ENCODE data around the gene GYG2. TPM values are rescaled to one million over a fixed set of nuclear protein-coding genes. Genes with fewer than 3 reads are reported as not detected.
"Not testable (repeated sequence)": the region's sequence is repeated elsewhere in the genome, so short reads cannot be mapped to it uniquely, and the experiment has no call there.

The GYG2 gene
- total RNA-seq = not detected
- polyA plus RNA-seq = not detected

DNA sequence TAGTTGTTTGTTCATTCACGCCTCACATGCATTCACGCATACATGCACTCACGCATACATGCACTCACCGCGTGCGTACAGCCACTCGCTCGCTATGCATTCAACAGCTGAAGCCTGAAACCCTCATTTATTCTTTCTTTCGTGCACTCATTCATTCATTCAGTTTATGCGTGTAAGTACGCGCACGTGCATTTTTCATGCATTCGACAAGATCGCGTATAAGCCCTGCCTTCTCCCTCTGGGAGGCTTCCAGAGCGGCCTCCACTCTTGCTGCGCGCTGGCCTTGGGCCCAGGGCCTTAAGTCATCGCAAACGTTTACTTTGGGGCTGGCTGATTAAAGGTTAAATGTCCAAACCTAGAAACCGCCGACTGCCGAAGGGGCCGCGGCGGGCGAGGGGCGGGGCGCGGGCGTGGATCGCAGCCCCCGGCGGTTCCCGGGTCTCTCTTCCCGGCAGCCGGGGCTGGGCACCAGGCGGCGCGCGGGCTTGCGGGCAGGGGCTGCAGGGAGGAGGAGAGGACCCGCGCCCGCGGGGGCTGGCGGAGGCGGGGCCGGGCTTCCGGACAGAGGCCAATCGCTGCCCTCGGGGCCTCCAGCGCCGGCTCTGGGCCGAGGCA is at the start of gene GYG2:
TSS of gene GYG2 (plus strand) at position 587 of the 615 bp plus-strand sequence. CDS start 1,259 bp downstream, outside the sequence.
- Mint-ChIP-seq H3K4me3 (no peak within 1 kb of the TSS), H3K36me3 (no peaks in the 10 kb centered on the region), H3K9me3 (no peaks in the 10 kb centered on the region), H3K27ac (no peak within 1 kb of the TSS), H3K27me3 (no peaks in the 10 kb centered on the region), H3K4me1 (no peaks in the 10 kb centered on the region)
- no peak within 1 kb of the TSS for H3K4me3 ChIP-seq (ENCODE audit: low read depth, low read length)
- no peaks in the 10 kb centered on the region for H3K9me3 ChIP-seq (ENCODE audit: control insufficient read depth in 2 of 2, low read length in 2 of 2)
- DNase-seq (no peak), ATAC-seq (ENCODE audit: low read depth in 2 of 2) (no peak)
- H3K27me3 ChIP-seq (ENCODE audit: control insufficient read depth, insufficient read depth, low read length) = peaks cover 13% of the 10 kb centered on the region
- no peak within 1 kb of the TSS for H3K27ac ChIP-seq (ENCODE audit: insufficient read depth, low read length, poor library complexity, severe bottlenecking)
- no peaks in the 10 kb centered on the region for H3K36me3 ChIP-seq (ENCODE audit: control insufficient read depth, insufficient read depth, low read length)
- H3K4me1 ChIP-seq (ENCODE audit: control insufficient read depth, insufficient read depth, low read length, poor library complexity, severe bottlenecking) = no peaks in the 10 kb centered on the region

DNA sequence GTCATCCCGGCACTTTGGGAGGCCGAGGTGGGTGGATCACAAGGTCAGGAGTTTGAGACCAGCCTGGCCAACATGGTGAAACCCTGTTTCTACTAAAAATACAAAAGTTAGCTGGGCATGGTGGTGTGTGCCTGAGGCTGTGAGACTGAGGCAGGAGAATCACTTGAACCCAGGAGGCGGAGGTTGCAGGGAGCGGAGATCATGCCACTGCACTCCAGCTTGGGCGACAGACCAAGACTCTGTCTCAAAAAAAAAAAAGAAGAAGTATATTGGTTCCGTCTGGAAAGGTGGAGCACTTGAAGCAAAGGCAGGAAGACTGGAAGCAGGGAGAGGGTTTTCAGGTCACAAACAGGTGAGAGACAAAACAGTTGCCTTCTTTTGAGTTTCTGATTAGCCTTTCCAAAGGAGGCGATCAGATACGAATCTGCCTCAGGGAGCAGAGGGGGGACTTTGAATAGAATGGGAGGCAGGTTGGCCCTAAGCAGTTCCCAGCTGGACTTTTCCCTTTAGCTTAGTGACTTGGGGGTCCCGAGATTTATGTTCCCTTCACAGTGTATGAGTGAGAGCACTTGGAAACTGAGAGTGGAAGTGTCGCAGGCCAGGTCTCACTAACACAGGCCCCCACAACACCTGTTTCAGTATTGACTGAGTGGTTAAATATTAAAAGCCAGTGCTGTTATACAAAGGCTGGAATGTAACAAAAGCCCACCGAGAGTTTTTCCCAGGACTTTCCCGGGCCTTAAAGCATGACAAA is 48.1 kb upstream of the GYG2 start:
- H3K9me3 Mint-ChIP-seq; H3K9me3 ChIP-seq (ENCODE audit: control insufficient read depth in 2 of 2, low read length in 2 of 2); H3K27me3 ChIP-seq (ENCODE audit: control insufficient read depth, insufficient read depth, low read length); H3K4me1 ChIP-seq (ENCODE audit: control insufficient read depth, insufficient read depth, low read length, poor library complexity, severe bottlenecking); ATAC-seq (ENCODE audit: low read depth in 2 of 2); H3K4me1 Mint-ChIP-seq; H3K27ac Mint-ChIP-seq; DNase-seq; H3K4me3 ChIP-seq (ENCODE audit: low read depth, low read length); H3K36me3 Mint-ChIP-seq; H3K27ac ChIP-seq (ENCODE audit: insufficient read depth, low read length, poor library complexity, severe bottlenecking); H3K36me3 ChIP-seq (ENCODE audit: control insufficient read depth, insufficient read depth, low read length): not testable (repeated sequence)
- H3K4me3 Mint-ChIP-seq = peak overlapping the region in 1 of 4 donors; percentile 24
- H3K27me3 Mint-ChIP-seq = peaks cover 16% of the 10 kb centered on the region

DNA sequence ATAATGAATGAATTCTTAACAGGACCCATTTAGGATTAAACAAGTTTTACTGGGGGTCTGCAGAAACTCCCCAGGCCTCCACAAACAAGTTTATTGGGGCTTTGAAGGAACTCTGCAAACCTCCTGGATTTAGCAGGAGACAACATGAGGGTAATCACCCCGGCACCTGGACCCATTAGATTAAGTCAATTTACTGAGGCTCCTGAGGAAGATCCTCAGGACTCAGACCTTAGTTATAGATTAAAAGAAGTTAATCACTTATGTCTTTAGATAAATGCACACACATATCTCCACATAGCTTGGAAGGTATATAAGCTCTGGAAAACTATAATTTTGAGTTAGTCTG is 47.5 kb upstream of the GYG2 start:
- H3K4me1 Mint-ChIP-seq = peaks cover 0 to 10% (median 3%) of the 10 kb centered on the region in 4 donors
- H3K27ac Mint-ChIP-seq = no peak overlapping the region
- H3K9me3 Mint-ChIP-seq = peaks cover 0 to 4% (median 0%) of the 10 kb centered on the region in 7 donors
- ATAC-seq (ENCODE audit: low read depth in 2 of 2) (no peak), DNase-seq (no peak)
- no peak overlapping the region for H3K27ac ChIP-seq (ENCODE audit: insufficient read depth, low read length, poor library complexity, severe bottlenecking)
- H3K4me3 ChIP-seq (ENCODE audit: low read depth, low read length) = no peak overlapping the region
- H3K36me3 Mint-ChIP-seq = no peaks in the 10 kb centered on the region
- peaks cover 16% of the 10 kb centered on the region for H3K27me3 Mint-ChIP-seq
- H3K9me3 ChIP-seq (ENCODE audit: control insufficient read depth in 2 of 2, low read length in 2 of 2) = no peaks in the 10 kb centered on the region
- no peaks in the 10 kb centered on the region for H3K27me3 ChIP-seq (ENCODE audit: control insufficient read depth, insufficient read depth, low read length)
- H3K36me3 ChIP-seq (ENCODE audit: control insufficient read depth, insufficient read depth, low read length) = no peaks in the 10 kb centered on the region
- H3K4me1 ChIP-seq (ENCODE audit: control insufficient read depth, insufficient read depth, low read length, poor library complexity, severe bottlenecking) = no peaks in the 10 kb centered on the region
- H3K4me3 Mint-ChIP-seq = peak overlapping the region in 1 of 4 donors; percentile 24

DNA sequence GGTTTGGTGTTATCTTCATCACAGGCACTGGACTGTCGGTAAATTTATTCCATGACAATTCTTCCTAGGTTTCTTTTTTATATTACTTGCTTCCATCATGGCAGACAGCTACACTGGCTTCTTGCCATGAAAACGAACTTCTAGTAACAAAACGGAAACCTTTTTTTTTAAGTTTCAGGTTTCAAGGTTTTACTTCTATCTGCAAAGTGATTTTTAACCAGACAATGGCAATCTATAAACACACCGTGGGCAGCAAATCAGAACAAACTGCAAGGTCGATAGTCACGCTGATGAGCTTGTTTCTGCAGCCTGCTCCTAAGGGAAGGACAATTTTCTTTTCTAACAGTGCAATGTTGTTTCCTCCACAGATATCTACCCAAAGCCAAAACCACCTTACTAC is 47.0 kb upstream of the GYG2 start:
- DNase-seq = no peak

DNA sequence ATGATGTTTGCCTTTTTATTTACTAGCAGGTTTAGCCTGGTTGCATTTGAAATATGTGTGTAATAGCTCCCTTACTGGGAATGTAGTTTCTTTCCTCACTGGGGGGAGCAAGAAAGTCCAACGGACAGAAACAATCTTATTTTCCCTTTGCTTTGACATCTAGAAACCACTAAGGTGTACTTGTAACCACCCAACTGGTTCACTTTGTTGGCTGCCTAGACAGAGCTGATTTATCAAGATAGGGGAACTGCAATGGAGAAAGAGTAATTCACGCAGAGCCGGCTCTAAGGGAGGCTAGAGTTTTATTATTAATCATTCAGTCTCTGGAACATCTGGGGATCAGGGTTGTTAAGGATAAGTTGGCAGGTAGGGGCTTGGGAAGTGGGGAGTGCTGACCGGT is 46.6 kb upstream of the GYG2 start:
- Mint-ChIP-seq H3K9me3 (peaks cover 0 to 4% (median 0%) of the 10 kb centered on the region in 7 donors), H3K27me3 (peaks cover 12% of the 10 kb centered on the region), H3K36me3 (no peaks in the 10 kb centered on the region), H3K4me1 (peaks cover 0 to 10% (median 3%) of the 10 kb centered on the region in 4 donors), H3K4me3 (no peak overlapping the region), H3K27ac (peak overlapping the region in 1 of 3 donors; percentile 11)
- Histone ChIP-seq H3K4me3 (ENCODE audit: low read depth, low read length) (no peak overlapping the region), H3K36me3 (ENCODE audit: control insufficient read depth, insufficient read depth, low read length) (no peaks in the 10 kb centered on the region), H3K27me3 (ENCODE audit: control insufficient read depth, insufficient read depth, low read length) (no peaks in the 10 kb centered on the region), H3K4me1 (ENCODE audit: control insufficient read depth, insufficient read depth, low read length, poor library complexity, severe bottlenecking) (no peaks in the 10 kb centered on the region), H3K27ac (ENCODE audit: insufficient read depth, low read length, poor library complexity, severe bottlenecking) (no peak overlapping the region), H3K9me3 (ENCODE audit: control insufficient read depth in 2 of 2, low read length in 2 of 2) (no peaks in the 10 kb centered on the region)
- DNase-seq = no peak
- ATAC-seq (ENCODE audit: low read depth in 2 of 2) = no peak

More for the DNA sequence above, 47.0 kb upstream of the GYG2 start:
- no peaks in the 10 kb centered on the region for H3K36me3 ChIP-seq (ENCODE audit: control insufficient read depth, insufficient read depth, low read length)
- no peak overlapping the region for H3K4me3 ChIP-seq (ENCODE audit: low read depth, low read length)
- Mint-ChIP-seq H3K4me3 (peak overlapping the region in 1 of 4 donors; percentile 48), H3K4me1 (peaks cover 0 to 10% (median 3%) of the 10 kb centered on the region in 4 donors), H3K27me3 (peaks cover 16% of the 10 kb centered on the region), H3K27ac (peak overlapping the region in 1 of 3 donors; percentile 11), H3K36me3 (no peaks in the 10 kb centered on the region), H3K9me3 (peaks cover 0 to 4% (median 0%) of the 10 kb centered on the region in 7 donors)
- no peaks in the 10 kb centered on the region for H3K9me3 ChIP-seq (ENCODE audit: control insufficient read depth in 2 of 2, low read length in 2 of 2)
- no peaks in the 10 kb centered on the region for H3K4me1 ChIP-seq (ENCODE audit: control insufficient read depth, insufficient read depth, low read length, poor library complexity, severe bottlenecking)
- H3K27ac ChIP-seq (ENCODE audit: insufficient read depth, low read length, poor library complexity, severe bottlenecking) = no peak overlapping the region
- no peaks in the 10 kb centered on the region for H3K27me3 ChIP-seq (ENCODE audit: control insufficient read depth, insufficient read depth, low read length)
- no peak for ATAC-seq (ENCODE audit: low read depth in 2 of 2)

DNA sequence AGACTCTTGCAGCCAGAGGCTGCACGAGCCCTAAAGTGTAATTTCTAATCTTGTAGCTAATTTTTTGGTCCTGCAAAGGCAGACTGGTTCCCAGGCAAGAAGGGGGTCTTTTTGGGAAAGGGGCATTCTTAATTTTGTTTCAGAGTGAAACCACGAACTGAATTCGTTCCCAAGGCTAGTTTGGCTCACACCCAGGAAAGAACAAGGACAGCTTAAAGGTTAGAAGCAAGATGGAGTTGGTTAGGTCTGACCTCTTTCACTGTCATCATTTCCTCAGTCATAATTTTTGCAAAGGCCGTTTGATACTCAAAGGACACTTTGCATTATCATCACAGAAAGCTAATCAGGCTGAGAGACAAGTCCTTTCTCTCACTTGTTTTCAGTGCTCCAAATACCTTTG is 46.0 kb upstream of the GYG2 start:
- H3K27ac Mint-ChIP-seq = no peak overlapping the region
- ATAC-seq (ENCODE audit: low read depth in 2 of 2) = no peak

DNA sequence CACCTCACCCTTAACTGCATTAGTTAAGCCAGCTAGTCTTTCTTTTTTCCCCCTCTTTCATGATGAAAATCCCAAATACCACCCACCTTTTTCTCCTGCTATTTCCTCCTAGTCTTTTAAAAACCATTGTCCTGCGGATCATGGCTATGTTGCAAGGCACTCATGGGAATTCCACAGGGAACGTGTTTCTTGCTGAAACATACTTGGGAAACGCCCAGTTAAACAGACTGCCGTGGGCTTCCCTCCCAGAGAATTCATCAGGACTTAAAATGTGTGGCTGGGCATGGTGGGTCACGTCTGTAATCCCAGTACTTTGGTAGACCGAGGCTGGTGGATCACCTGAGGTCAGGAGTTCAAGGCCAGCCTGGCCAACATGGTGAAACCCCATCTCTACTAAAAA is 44.7 kb upstream of the GYG2 start:
- Mint-ChIP-seq H3K27ac (no peak overlapping the region), H3K9me3 (peaks cover 0 to 4% (median 0%) of the 10 kb centered on the region in 7 donors), H3K27me3 (peaks cover 4% of the 10 kb centered on the region), H3K36me3 (no peaks in the 10 kb centered on the region), H3K4me3 (no peak overlapping the region), H3K4me1 (peaks cover 0 to 10% (median 3%) of the 10 kb centered on the region in 4 donors)
- Histone ChIP-seq H3K27ac (ENCODE audit: insufficient read depth, low read length, poor library complexity, severe bottlenecking) (no peak overlapping the region), H3K36me3 (ENCODE audit: control insufficient read depth, insufficient read depth, low read length) (no peaks in the 10 kb centered on the region), H3K4me3 (ENCODE audit: low read depth, low read length) (no peak overlapping the region), H3K9me3 (ENCODE audit: control insufficient read depth in 2 of 2, low read length in 2 of 2) (no peaks in the 10 kb centered on the region), H3K4me1 (ENCODE audit: control insufficient read depth, insufficient read depth, low read length, poor library complexity, severe bottlenecking) (no peaks in the 10 kb centered on the region), H3K27me3 (ENCODE audit: control insufficient read depth, insufficient read depth, low read length) (no peaks in the 10 kb centered on the region)
- ATAC-seq (ENCODE audit: low read depth in 2 of 2) (no peak), DNase-seq (no peak)

More for the DNA sequence above, 46.0 kb upstream of the GYG2 start:
- Histone ChIP-seq H3K36me3 (ENCODE audit: control insufficient read depth, insufficient read depth, low read length) (no peaks in the 10 kb centered on the region), H3K4me1 (ENCODE audit: control insufficient read depth, insufficient read depth, low read length, poor library complexity, severe bottlenecking) (no peaks in the 10 kb centered on the region), H3K4me3 (ENCODE audit: low read depth, low read length) (no peak overlapping the region), H3K27me3 (ENCODE audit: control insufficient read depth, insufficient read depth, low read length) (no peaks in the 10 kb centered on the region), H3K27ac (ENCODE audit: insufficient read depth, low read length, poor library complexity, severe bottlenecking) (no peak overlapping the region), H3K9me3 (ENCODE audit: control insufficient read depth in 2 of 2, low read length in 2 of 2) (no peaks in the 10 kb centered on the region)
- Mint-ChIP-seq H3K4me3 (no peak overlapping the region), H3K9me3 (peaks cover 0 to 4% (median 0%) of the 10 kb centered on the region in 7 donors), H3K4me1 (peaks cover 0 to 10% (median 3%) of the 10 kb centered on the region in 4 donors), H3K27me3 (peaks cover 12% of the 10 kb centered on the region), H3K36me3 (no peaks in the 10 kb centered on the region)
- no peak for DNase-seq

Data from CD4-positive, CD25-positive, alpha-beta regulatory T cell (primary cell).